Stimulated activated CD8-positive, alpha-beta memory T cell treated with anti-CD3 and anti-CD28 coated beads, Interleukin-12 subunit alpha, Interleukin-12 subunit beta, amount 100 ng/mL, for 1 hour (primary cell): ENCODE results near the gene CORO2A.
A peak's percentile ranks its signal among the peaks of the same experiment; 100 is the strongest.
"Not testable (repeated sequence)": the region's sequence is repeated elsewhere in the genome, so short reads cannot be mapped to it uniquely, and the experiment has no call there.

Experiments used
- DNase-seq: peaks from one replicate; pipeline ENCODE4 v3.0.0-alpha.2; 2020; ENCODE audit warnings: low read depth

Gene CORO2A

GRCh38 chr9:98084396-98084795, 108.0 kb downstream of the CORO2A start:
- no peak for DNase-seq

- no peak for DNase-seq
Observed at GRCh38 chr9:98083566-98084183, 108.8 kb downstream of the CORO2A start.

DNA sequence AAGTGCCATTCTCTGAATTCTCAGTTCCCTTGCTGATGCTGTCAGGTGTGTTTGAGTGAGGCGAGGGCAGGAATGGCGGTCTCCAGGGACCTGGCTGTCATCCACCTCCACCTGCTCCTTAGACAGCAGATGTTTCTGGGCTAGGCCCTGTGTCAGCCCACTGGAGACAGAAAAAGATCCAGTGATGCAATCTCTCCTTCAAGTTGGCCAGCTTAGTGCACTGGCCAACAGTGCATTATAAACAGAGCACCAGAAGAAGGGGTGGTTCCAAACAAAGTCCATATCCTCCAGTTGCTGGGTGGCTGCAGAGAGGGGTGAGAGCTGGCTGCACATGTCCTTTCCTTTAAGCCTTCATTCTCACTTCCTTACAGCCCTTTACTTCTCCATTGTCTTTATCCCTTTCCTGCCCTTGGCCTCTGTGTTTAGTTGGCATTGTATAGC, 109.4 kb downstream of the CORO2A start:
- no peak for DNase-seq

DNA sequence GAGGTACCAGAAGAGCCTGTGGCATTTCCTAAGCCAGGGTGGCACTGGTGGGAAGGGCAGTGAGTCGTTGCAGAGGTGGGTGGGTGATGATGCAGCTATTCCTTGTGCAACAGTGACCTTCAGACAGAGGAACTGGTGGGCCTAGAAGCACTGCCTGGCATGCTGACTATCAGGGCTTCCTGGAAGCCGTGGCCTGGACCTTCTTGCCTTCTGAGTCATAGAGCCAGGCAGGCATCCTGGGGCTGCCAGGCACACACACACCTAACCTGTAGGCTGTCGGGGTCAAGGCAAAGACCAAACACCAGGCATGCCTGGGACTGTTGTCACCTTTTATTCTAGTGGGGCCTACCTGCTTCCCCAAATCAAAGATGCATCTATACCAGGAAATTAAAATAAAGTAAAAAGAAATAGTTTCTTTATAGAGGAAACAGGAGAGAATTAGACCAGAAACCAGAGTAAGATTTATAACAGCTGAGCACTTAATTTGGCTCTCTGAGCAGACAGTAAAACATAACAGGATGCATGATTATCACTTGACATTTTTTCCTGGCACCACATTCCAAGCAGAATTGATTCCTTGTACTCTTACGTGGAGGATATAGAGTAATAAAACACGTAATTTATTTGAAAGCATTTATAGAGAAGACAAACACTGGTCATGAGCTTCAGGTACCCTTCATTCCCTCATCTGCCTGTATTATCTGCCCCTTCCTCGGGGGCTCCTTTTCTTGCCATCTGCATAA, 110.8 kb downstream of the CORO2A start:
- DNase-seq = no peak

- no peak for DNase-seq
Observed at GRCh38 chr9:98080780-98081179, 111.7 kb downstream of the CORO2A start.

DNA sequence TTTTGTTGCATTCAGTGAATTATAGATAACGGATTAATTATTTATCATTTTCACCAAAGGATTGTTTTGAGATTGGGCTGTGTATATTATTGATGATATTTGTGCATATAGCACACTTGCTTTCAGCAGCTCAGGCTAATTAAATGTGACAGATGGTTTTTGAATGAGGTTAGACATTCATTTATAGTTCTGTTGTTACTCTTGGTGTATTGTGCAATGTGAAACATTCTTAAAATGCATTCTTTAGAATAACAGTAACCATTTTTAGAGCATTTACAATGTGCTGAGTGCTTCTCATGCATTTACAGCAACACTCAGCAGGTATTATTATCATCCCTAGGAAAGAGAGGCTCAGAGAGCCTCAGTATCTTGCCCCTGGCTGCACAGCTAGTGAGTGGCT, 112.1 kb downstream of the CORO2A start:
- no peak for DNase-seq

GRCh38 chr9:98078895-98079294, 113.5 kb downstream of the CORO2A start:
- no peak for DNase-seq

DNA sequence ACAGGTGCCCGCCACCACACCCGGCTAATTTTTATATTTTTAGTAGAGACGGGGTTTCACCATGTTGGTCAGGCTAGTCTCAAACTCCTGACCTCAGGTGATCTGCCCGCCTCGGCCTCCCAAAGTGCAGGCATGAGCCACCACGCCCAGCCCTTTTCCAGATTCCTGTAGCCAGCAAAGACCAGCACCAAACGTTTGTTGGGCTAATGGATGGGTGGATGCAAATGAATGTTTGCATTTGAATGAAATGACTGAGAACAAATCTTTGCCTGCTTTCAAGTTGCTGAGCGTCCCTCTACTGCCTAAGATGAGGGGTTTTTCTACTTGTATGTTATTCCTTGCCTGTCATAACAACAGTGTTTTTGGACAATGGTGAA, 115.9 kb downstream of the CORO2A start:
- DNase-seq = not testable (repeated sequence)

- no peak for DNase-seq
Observed at GRCh38 chr9:98075332-98075805, 117.1 kb downstream of the CORO2A start.

- peak; percentile 46 for DNase-seq
Observed at GRCh38 chr9:98074115-98074990, 118.1 kb downstream of the CORO2A start.

- no peak for DNase-seq
Observed at GRCh38 chr9:98071737-98072136, 120.7 kb downstream of the CORO2A start.
